CD14-positive monocyte (primary cell): ENCODE results near the gene GAD1. TPM values are rescaled to one million over a fixed set of nuclear protein-coding genes. Genes with fewer than 3 reads are reported as not detected.

ENCODE experiments used
- DNase-seq, 3 donors: peaks; one replicate each; pipeline ENCODE4 v3.0.0-alpha.2; 2011 to 2022
- H2AFZ ChIP-seq: 2 replicates; pipeline ENCODE4 v1.6.0; 2012; ENCODE audit warnings: mild to moderate bottlenecking, low read depth, low read length, inconsistent platforms; ENCODE audit not compliant: insufficient read depth, poor library complexity, severe bottlenecking
- H3K27ac ChIP-seq, 2 donors: 1 replicate in 1 of 2; 2 replicates in 1 of 2; pipeline ENCODE4 v1.5.1; 2012 to 2013; ENCODE audit warnings: low read length in 2 of 2, control low read depth in 1 of 2, inconsistent platforms in 1 of 2, low read depth in 1 of 2, mild to moderate bottlenecking in 1 of 2
- H3K27me3 ChIP-seq, 2 donors: one replicate each; pipeline versions ENCODE4 v1.6.0 to v1.6.1; 2011 to 2013; ENCODE audit warnings: low read length in 2 of 2; ENCODE audit not compliant: control insufficient read depth in 2 of 2, insufficient read depth in 2 of 2
- H3K36me3 ChIP-seq, 2 donors: replicated peaks in 1 of 2; 1 replicate in 1 of 2; 2 replicates in 1 of 2; pipeline versions ENCODE4 v1.5.1 to v1.6.1; 2012 to 2013; ENCODE audit warnings: low read length in 2 of 2, control low read depth in 1 of 2, inconsistent platforms in 1 of 2, mild to moderate bottlenecking in 1 of 2; ENCODE audit not compliant: insufficient read depth in 2 of 2, control insufficient read depth in 1 of 2
- H3K4me1 ChIP-seq, 2 donors: 1 replicate in 1 of 2; 2 replicates in 1 of 2; pipeline versions ENCODE4 v1.5.1 to v1.6.1; 2012 to 2013; ENCODE audit warnings: low read length in 2 of 2, control low read depth in 1 of 2, inconsistent platforms in 1 of 2, mild to moderate bottlenecking in 1 of 2, moderate library complexity in 1 of 2; ENCODE audit not compliant: insufficient read depth in 2 of 2, control insufficient read depth in 1 of 2
- H3K4me2 ChIP-seq: replicated peaks from 2 replicates; pipeline ENCODE3; 2012; ENCODE audit warnings: low read length, moderate library complexity, mild to moderate bottlenecking; ENCODE audit not compliant: poor library complexity, severe bottlenecking; ENCODE audit errors: extremely low read depth
- H3K4me3 ChIP-seq, 3 experiments: fragments of 200-600 bp in 1 of 3; sonication (generic) in 1 of 3; replicated peaks in 1 of 3; 1 replicate in 2 of 3; 2 replicates in 1 of 3; pipeline ENCODE4 v1.5.1; 2011 to 2013; ENCODE audit warnings: low read length in 3 of 3, mild to moderate bottlenecking in 3 of 3, control low read depth in 2 of 3, low read depth in 2 of 3, inconsistent platforms in 1 of 3, moderate library complexity in 1 of 3
- H3K79me2 ChIP-seq: 2 replicates; pipeline ENCODE4 v1.6.0; 2012; ENCODE audit warnings: mild to moderate bottlenecking, control low read depth, inconsistent platforms, low read length, moderate library complexity; ENCODE audit not compliant: insufficient read depth
- H3K9ac ChIP-seq: 2 replicates; pipeline ENCODE4 v1.6.0; 2017; ENCODE audit warnings: low read length, mild to moderate bottlenecking; ENCODE audit not compliant: insufficient read depth, poor library complexity, severe bottlenecking
- H3K9me3 ChIP-seq, 2 donors: replicated peaks in 1 of 2; 1 replicate in 1 of 2; 2 replicates in 1 of 2; pipeline versions ENCODE4 v1.5.1 to v1.6.1; 2012 to 2013; ENCODE audit warnings: low read length in 2 of 2, control low read depth in 1 of 2; ENCODE audit not compliant: control insufficient read depth in 1 of 2, insufficient read depth in 1 of 2
- H4K20me1 ChIP-seq: 2 replicates; pipeline ENCODE4 v1.6.0; 2012; ENCODE audit warnings: mild to moderate bottlenecking, low read length, control low read depth, moderate library complexity; ENCODE audit not compliant: insufficient read depth
- H3K27ac Mint-ChIP-seq, 7 donors: one replicate each; pipeline ENCODE4 v1.8.0; 2020; ENCODE audit warnings: mild to moderate bottlenecking in 7 of 7, mixed read lengths in 7 of 7, moderate library complexity in 6 of 7, inconsistent platforms in 2 of 7
- H3K27me3 Mint-ChIP-seq, 3 donors: one replicate each; pipeline ENCODE4 v1.8.0; 2021 to 2022; ENCODE audit warnings: low read depth in 3 of 3, mild to moderate bottlenecking in 3 of 3, mixed read lengths in 3 of 3, moderate library complexity in 3 of 3, inconsistent platforms in 1 of 3
- H3K36me3 Mint-ChIP-seq, 2 donors: one replicate each; pipeline ENCODE4 v1.8.0; 2020; ENCODE audit warnings: mixed read lengths in 2 of 2, inconsistent platforms in 1 of 2, mild to moderate bottlenecking in 1 of 2
- H3K4me1 Mint-ChIP-seq: one replicate; pipeline ENCODE4 v1.8.0; 2020; ENCODE audit warnings: mild to moderate bottlenecking, mixed read lengths
- H3K4me3 Mint-ChIP-seq, 2 donors: one replicate each; pipeline ENCODE4 v1.8.0; 2020; ENCODE audit warnings: mild to moderate bottlenecking in 2 of 2, mixed read lengths in 2 of 2, moderate library complexity in 1 of 2
- H3K9me3 Mint-ChIP-seq, 7 donors: one replicate each; pipeline ENCODE4 v1.8.0; 2020 to 2022; ENCODE audit warnings: mixed read lengths in 7 of 7, mild to moderate bottlenecking in 6 of 7, moderate library complexity in 6 of 7, inconsistent platforms in 2 of 7
- CTCF ChIP-seq: fragments of 200-600 bp; IDR thresholded peaks from one replicate; pipeline ENCODE4 v1.8.0; 2022; ENCODE audit warnings: antibody characterized with exemption, mild to moderate bottlenecking
- WGBS: methylation state at CpG from one replicate; pipeline ENCODE4 v1.1.5; 2013; ENCODE audit warnings: missing lambda C conversion rate; ENCODE audit not compliant: insufficient coverage; 5-methylcytosine and 5-hydroxymethylcytosine counted together
- intact Hi-C, 2 donors: fragments of 100-400 bp; cut with micrococcal nuclease; formaldehyde crosslinking; loops; one replicate each; pipeline versions ENCODE4 v1.15.0 to v1.15.1; 2023
- polyA plus RNA-seq, 3 donors: library from polyadenylated mRNA; depleted of rRNA in 1 of 3; unstranded in 2 of 3; stranded (reverse) in 1 of 3; fragments of 300-500 nt in 2 of 3; fragments of >200 nt in 1 of 3; fragmentation: Illumina TruSeq in 2 of 3; gene quantifications; 1 replicate in 2 of 3; 2 replicates in 1 of 3; pipeline ENCODE4 v1.2.3, GENCODE V29; 2012 to 2021

The GAD1 gene
- polyA plus RNA-seq, 3 donors: 0.08 TPM; not detected in 2

- intact Hi-C loops: no loop called here
- no peaks in the 10 kb centered on the region for H3K9me3 ChIP-seq
- H4K20me1 ChIP-seq: no peaks in the 10 kb centered on the region
- H3K27ac Mint-ChIP-seq: no peak overlapping the region
- peaks cover 0 to 2% (median 0%) of the 10 kb centered on the region in 7 donors for H3K9me3 Mint-ChIP-seq
- H2AFZ ChIP-seq: no peak overlapping the region
- H3K27me3 ChIP-seq: no peaks in the 10 kb centered on the region
- no peak for TF ChIP-seq CTCF
- no peak overlapping the region for H3K4me3 ChIP-seq
- H3K79me2 ChIP-seq: no peaks in the 10 kb centered on the region
- H3K4me1 ChIP-seq: peaks cover 0 to 6% of the 10 kb centered on the region in 2 donors
- no peaks in the 10 kb centered on the region for H3K36me3 ChIP-seq
- H3K4me2 ChIP-seq: no peak overlapping the region
- DNase-seq: no peak
- H3K36me3 Mint-ChIP-seq: no peaks in the 10 kb centered on the region
- peaks cover 5% of the 10 kb centered on the region for H3K4me1 Mint-ChIP-seq
- no peak overlapping the region for H3K27ac ChIP-seq
- no peak overlapping the region for H3K4me3 Mint-ChIP-seq
- peaks cover 2% of the 10 kb centered on the region in 3 donors for H3K27me3 Mint-ChIP-seq
- no peak overlapping the region for H3K9ac ChIP-seq
Observed at GRCh38 chr2:170846314-170846713, 29.6 kb downstream of the GAD1 start.

GRCh38 chr2:170847716-170848115, 31.0 kb downstream of the GAD1 start:
- no peaks in the 10 kb centered on the region for H3K27me3 ChIP-seq
- Mint-ChIP-seq H3K4me3 (no peak overlapping the region), H3K4me1 (peaks cover 5% of the 10 kb centered on the region), H3K27me3 (peaks cover 2% of the 10 kb centered on the region in 3 donors), H3K36me3 (no peaks in the 10 kb centered on the region), H3K9me3 (no peaks in the 10 kb centered on the region), H3K27ac (no peak overlapping the region)
- H3K9ac ChIP-seq: no peak overlapping the region
- TF ChIP-seq CTCF: no peak
- no peaks in the 10 kb centered on the region for H3K79me2 ChIP-seq
- H3K9me3 ChIP-seq: no peaks in the 10 kb centered on the region
- no peak overlapping the region for H2AFZ ChIP-seq
- H3K4me1 ChIP-seq: peaks cover 0 to 6% of the 10 kb centered on the region in 2 donors
- H3K36me3 ChIP-seq: no peaks in the 10 kb centered on the region
- 100% methylated on average over 1 of the region's 4 CpGs for WGBS
- H4K20me1 ChIP-seq: no peaks in the 10 kb centered on the region
- H3K27ac ChIP-seq: no peak overlapping the region
- intact Hi-C loops: no loop called here
- no peak overlapping the region for H3K4me3 ChIP-seq
- DNase-seq: no peak
- H3K4me2 ChIP-seq: no peak overlapping the region
